B cell (primary cell): Measurements from ENCODE around the gene CELF2.

ENCODE experiments used
- CTCF ChIP-seq: fragments of 200-600 bp; IDR thresholded peaks from one replicate; pipeline ENCODE4 v1.8.0; 2022; ENCODE audit warnings: antibody characterized with exemption, mild to moderate bottlenecking
- EZH2 ChIP-seq: IDR thresholded peaks from 2 replicates; pipeline ENCODE4 v1.6.1; 2012; ENCODE audit warnings: borderline replicate concordance, low read depth, mild to moderate bottlenecking, moderate library complexity, low read length; ENCODE audit not compliant: insufficient read depth, poor library complexity, severe bottlenecking

GRCh38 chr10:11191190-11191589 lies 173.5 kb downstream of the CELF2 start:
- no peak for TF ChIP-seq CTCF
- TF ChIP-seq EZH2, result no peak
